PC-9 (cell line): ENCODE data around the gene ZSCAN30.

Source experiments
- EZH2 ChIP-seq: fragments of 200-600 bp; sonication (generic); IDR thresholded peaks from 2 replicates; pipeline ENCODE4 v1.8.0; 2017; ENCODE audit warnings: antibody characterized with exemption, low read depth
- TF ChIP-seq, protein P1 (sequence below): fragments of 200-600 bp; sonication (generic); conservative IDR thresholded peaks from 2 replicates; pipeline ENCODE4 v1.6.1; 2017; ENCODE audit warnings: mixed run types, antibody characterized with exemption, mild to moderate bottlenecking, moderate library complexity

DNA sequence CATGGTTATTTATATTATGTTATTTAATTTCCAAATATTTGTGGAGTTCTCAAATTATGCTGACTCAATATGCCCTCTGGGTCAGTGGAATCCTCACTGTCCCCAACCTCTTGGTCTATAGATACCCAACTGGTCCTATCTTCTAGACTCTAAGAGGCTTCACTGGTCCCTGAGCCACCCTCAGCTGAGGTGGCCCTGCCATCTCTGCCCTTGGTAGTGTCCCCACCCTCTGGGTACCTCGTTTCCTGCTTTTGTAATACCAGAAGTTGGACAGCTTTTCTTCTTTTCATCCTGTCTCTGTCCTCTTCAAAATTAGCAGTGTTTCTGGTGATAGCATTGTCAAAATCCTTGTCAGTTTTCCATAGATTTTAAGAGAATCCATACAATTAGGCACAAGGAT, 11.9 kb downstream of the ZSCAN30 start:
- TF ChIP-seq, protein P1, sequence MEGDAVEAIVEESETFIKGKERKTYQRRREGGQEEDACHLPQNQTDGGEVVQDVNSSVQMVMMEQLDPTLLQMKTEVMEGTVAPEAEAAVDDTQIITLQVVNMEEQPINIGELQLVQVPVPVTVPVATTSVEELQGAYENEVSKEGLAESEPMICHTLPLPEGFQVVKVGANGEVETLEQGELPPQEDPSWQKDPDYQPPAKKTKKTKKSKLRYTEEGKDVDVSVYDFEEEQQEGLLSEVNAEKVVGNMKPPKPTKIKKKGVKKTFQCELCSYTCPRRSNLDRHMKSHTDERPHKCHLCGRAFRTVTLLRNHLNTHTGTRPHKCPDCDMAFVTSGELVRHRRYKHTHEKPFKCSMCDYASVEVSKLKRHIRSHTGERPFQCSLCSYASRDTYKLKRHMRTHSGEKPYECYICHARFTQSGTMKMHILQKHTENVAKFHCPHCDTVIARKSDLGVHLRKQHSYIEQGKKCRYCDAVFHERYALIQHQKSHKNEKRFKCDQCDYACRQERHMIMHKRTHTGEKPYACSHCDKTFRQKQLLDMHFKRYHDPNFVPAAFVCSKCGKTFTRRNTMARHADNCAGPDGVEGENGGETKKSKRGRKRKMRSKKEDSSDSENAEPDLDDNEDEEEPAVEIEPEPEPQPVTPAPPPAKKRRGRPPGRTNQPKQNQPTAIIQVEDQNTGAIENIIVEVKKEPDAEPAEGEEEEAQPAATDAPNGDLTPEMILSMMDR, result no peak
- TF ChIP-seq EZH2, result no peak
